22Rv1 (cell line): ENCODE results near the gene CHTF18.

Source experiments
- ZFX ChIP-seq: fragments of 450-650 bp; IDR thresholded peaks from 2 replicates; pipeline ENCODE4 v1.6.1; 2017; ENCODE audit warnings: antibody characterized with exemption, borderline replicate concordance
- TF ChIP-seq, protein P1 (sequence below): fragments of 450-650 bp; IDR thresholded peaks from 2 replicates; pipeline ENCODE4 v1.5.1; 2017; ENCODE audit warnings: mild to moderate bottlenecking

GRCh38 chr16:752007-752312 lies 36.5 kb upstream of the CHTF18 start:
- TF ChIP-seq, protein P1, sequence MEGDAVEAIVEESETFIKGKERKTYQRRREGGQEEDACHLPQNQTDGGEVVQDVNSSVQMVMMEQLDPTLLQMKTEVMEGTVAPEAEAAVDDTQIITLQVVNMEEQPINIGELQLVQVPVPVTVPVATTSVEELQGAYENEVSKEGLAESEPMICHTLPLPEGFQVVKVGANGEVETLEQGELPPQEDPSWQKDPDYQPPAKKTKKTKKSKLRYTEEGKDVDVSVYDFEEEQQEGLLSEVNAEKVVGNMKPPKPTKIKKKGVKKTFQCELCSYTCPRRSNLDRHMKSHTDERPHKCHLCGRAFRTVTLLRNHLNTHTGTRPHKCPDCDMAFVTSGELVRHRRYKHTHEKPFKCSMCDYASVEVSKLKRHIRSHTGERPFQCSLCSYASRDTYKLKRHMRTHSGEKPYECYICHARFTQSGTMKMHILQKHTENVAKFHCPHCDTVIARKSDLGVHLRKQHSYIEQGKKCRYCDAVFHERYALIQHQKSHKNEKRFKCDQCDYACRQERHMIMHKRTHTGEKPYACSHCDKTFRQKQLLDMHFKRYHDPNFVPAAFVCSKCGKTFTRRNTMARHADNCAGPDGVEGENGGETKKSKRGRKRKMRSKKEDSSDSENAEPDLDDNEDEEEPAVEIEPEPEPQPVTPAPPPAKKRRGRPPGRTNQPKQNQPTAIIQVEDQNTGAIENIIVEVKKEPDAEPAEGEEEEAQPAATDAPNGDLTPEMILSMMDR: no peak
- no peak for TF ChIP-seq ZFX
